ENCODE measurements around the gene MTHFD1L. TPM values are rescaled to one million over a fixed set of nuclear protein-coding genes. Genes with fewer than 3 reads are reported as not detected.

The MTHFD1L gene
- total RNA-seq, 4 donors from 2014 or later: 4.7 to 45.9 (median 24.0) TPM

GRCh38 chr6:150925590-150925928 is 60.1 kb downstream of the MTHFD1L start:
- no peak for TF ChIP-seq CTCF (IDR thresholded peaks at IDR 0.05)
- no peak for ATAC-seq (ENCODE audit: low FRiP score)

GRCh38 chr6:150925976-150926375 is 60.5 kb downstream of the MTHFD1L start:
- DNase-seq (ENCODE audit: low spot score) (no peak), ATAC-seq (ENCODE audit: low FRiP score) (no peak)
- no peak for TF ChIP-seq CTCF (IDR thresholded peaks at IDR 0.05)

More at GRCh38 chr6:150925590-150925928, 60.1 kb downstream of the MTHFD1L start:
- DNase-seq (ENCODE audit: low spot score): no peak

- no peak for TF ChIP-seq CTCF (IDR thresholded peaks at IDR 0.05)
- no peak for DNase-seq (ENCODE audit: low spot score)
- no peak for ATAC-seq (ENCODE audit: low FRiP score)
Measured at GRCh38 chr6:150928882-150929281, 63.4 kb downstream of the MTHFD1L start.

- TF ChIP-seq CTCF (IDR thresholded peaks at IDR 0.05): no peak
- ATAC-seq (ENCODE audit: low FRiP score): no peak
- DNase-seq (ENCODE audit: low spot score): no peak
Measured at GRCh38 chr6:150929416-150929815, 63.9 kb downstream of the MTHFD1L start.

- DNase-seq (ENCODE audit: low spot score) (no peak), ATAC-seq (ENCODE audit: low FRiP score) (no peak)
- no peak for TF ChIP-seq CTCF (IDR thresholded peaks at IDR 0.05)
Measured at GRCh38 chr6:150930841-150931240, 65.3 kb downstream of the MTHFD1L start.

GRCh38 chr6:150931405-150931804 is 65.9 kb downstream of the MTHFD1L start:
- TF ChIP-seq CTCF (IDR thresholded peaks at IDR 0.05): no peak
- ATAC-seq (ENCODE audit: low FRiP score) (no peak), DNase-seq (ENCODE audit: low spot score) (no peak)

GRCh38 chr6:150932996-150933395 is 67.5 kb downstream of the MTHFD1L start:
- no peak for DNase-seq (ENCODE audit: low spot score)
- TF ChIP-seq CTCF (IDR thresholded peaks at IDR 0.05): no peak
- no peak for ATAC-seq (ENCODE audit: low FRiP score)
